Endothelial cell of umbilical vein (primary cell): Measurements from ENCODE around the gene DEFB131B.
"Not testable (repeated sequence)": the region's sequence is repeated elsewhere in the genome, so short reads cannot be mapped to it uniquely, and the experiment has no call there.

Source experiments
- CTCF ChIP-seq, 2 donors: IDR thresholded peaks; 1 replicate in 1 of 2; 2 replicates in 1 of 2; pipeline ENCODE4 v1.5.1; 2011; ENCODE audit warnings: low read length in 2 of 2, mild to moderate bottlenecking in 2 of 2, moderate library complexity in 2 of 2, control low read depth in 1 of 2, inconsistent platforms in 1 of 2, low read depth in 1 of 2; ENCODE audit not compliant: insufficient read depth in 1 of 2; ENCODE audit errors: extremely low read depth in 1 of 2
- EZH2 ChIP-seq: IDR thresholded peaks from 2 replicates; pipeline ENCODE4 v1.6.1; 2012; ENCODE audit warnings: borderline replicate concordance, low read depth, mild to moderate bottlenecking, moderate library complexity, low read length, inconsistent platforms; ENCODE audit not compliant: severe bottlenecking
- JUN ChIP-seq: IDR thresholded peaks from 2 replicates; pipeline ENCODE4 v1.6.1; 2011; ENCODE audit warnings: borderline replicate concordance, low read depth; ENCODE audit not compliant: insufficient read length, insufficient read depth
- POLR2AphosphoS5 ChIP-seq: IDR thresholded peaks from 2 replicates; pipeline ENCODE4 v1.6.1; 2012; ENCODE audit warnings: low read depth, mild to moderate bottlenecking, control low read depth, low read length, moderate library complexity; ENCODE audit not compliant: insufficient read depth

GRCh38 chr11:71842720-71843119 is 35.5 kb upstream of the DEFB131B start:
- TF ChIP-seq EZH2; CTCF (IDR thresholded peaks at IDR 0.05; ENCODE audit: extremely low read depth in 1 of 2, insufficient read depth in 1 of 2, low read depth in 1 of 2, low read length in 2 of 2); POLR2AphosphoS5; JUN: not testable (repeated sequence)
